Renal cortex interstitium (tissue), 11 donors: ENCODE data around the gene HSPG2. TPM values are rescaled to one million over a fixed set of nuclear protein-coding genes. Genes with fewer than 3 reads are reported as not detected.

ENCODE experiments used
- DNase-seq, 11 donors: peaks; one replicate each; pipeline ENCODE4 v3.0.0-alpha.2; 2013; ENCODE audit warnings: low read depth in 9 of 11, low spot score in 4 of 11; ENCODE audit errors: extremely low read depth in 1 of 11
- polyA plus RNA-seq, 3 donors: library from polyadenylated mRNA; unstranded; fragments of 120-200 nt; gene quantifications; one replicate each; pipeline ENCODE4 v1.2.1, GENCODE V29; 2013; ENCODE audit not compliant: insufficient read length in 3 of 3

The HSPG2 gene
- polyA plus RNA-seq, 3 donors = 130 to 200 (median 188) TPM

DNA sequence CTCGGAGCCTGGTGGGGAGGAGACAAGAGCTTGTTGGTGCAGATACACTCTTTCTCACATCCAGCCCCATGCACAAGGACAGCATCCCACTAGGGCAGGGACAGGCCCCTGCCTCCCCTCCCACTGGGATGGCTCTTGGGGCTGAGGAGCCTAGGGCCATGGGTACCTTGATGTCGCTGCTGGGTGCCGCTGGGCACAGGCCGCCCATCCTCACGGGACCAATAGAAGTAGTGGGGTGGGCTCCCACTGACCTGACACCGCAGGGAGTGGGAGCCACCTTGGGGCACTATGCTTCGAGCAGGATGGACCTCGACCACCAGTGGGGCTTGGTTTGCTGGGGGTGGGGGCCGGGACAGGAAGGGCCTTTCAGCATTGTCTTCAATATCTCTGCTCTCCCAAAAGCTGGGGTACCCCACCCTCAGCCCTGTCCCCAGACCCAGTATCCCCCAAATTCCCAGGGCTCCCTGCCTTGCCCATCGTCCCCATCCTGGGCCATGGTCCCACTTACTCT lies 77.4 kb downstream of the HSPG2 start:
- DNase-seq = no peak

- DNase-seq = peak in 1 of 11 donors; percentile 6
Observed at GRCh38 chr1:21857840-21858670, 79.1 kb downstream of the HSPG2 start.

DNA sequence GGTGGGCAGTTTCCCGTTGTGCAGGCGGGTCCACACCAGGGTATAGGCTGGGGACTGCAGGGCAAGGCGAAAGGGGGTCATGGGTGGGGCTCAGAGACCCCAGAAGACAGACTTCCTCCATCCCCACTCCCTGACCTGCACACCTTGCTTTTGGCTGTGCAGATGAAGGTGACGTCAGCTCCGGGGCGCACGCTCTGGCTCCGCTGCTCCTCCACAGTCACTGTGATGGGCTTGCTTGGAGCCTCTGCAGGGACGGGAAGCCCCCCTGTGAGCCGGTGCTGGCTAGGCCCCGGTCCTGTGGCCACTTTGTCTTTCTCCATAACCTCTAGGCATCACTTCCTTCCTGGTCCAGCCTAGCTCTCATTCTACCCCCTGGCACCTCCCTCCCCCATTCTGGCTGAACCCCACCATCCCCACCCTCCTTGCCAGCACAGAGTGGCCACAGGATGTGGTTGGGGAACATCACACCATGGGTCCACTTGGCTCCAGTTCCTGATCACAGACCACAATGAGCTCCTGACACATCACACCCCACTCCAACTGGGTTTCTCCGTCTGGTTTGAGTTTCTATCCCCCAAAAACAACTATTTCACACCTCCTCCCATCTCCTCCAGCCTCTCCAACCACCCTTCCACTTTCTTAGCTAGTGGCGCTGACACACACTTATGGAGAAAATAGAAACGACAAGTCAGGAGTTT lies 79.8 kb downstream of the HSPG2 start:
- no peak for DNase-seq

DNA sequence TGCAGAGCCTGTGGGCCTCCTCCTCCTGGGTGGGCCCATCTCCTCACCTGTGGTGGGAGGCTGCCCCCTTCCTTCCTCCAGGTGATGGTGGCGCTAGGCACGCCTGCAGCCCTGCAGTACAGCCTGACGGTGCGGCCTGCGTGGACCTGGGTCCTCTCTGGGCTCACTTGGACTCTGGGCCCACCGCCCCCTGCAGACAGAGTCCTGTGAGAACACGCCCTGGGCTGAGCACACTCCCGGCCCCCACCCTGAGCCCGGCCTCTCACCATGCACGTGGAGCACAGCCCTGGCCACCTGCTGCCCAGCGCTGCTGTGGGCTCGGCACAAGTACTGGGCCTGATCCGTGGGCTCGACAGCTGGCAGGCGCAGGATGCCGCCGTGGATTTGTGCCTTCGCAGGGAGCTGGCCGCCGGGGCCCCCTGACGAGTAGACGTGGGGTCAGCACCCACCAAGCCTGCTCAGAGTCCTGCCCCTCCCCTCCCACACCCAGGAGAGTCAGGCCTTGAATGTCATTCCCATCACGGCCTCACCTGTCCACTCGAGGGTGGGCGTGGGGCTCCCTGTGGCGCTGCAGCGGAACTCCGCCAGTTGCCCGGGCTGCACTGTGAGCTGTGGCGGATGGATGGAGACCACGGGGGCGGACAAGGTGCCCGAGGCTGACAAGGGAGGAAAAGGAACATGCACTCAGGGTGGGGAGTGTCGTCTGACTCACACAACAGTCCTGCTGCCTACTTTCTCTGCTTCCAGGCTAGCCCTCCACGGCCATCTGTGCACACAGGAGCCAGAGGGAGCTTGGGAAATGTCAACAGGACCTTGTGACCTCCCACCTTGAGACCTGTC lies 81.6 kb downstream of the HSPG2 start:
- DNase-seq = no peak

DNA sequence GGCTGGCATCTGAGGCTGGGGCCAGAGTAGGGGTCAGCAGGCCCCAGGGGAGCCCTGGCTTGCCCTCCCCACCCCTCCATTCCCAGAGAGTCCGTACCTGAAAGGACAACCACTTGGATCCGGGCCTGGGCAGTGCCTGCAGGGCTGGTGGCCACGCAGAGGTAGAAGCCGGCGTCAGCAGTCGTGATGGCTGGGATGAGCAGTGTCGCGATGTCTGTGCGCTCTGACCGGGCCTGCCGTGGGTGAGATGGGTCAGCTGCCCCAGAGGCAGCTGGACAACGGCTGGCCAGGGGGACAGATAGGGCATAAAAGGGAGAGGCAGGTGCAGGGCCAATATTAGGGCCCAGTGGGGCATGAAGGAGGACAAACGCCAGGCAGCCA lies 82.4 kb downstream of the HSPG2 start:
- DNase-seq = no peak

GRCh38 chr1:21854090-21854750 lies 82.9 kb downstream of the HSPG2 start:
- DNase-seq = no peak

DNA sequence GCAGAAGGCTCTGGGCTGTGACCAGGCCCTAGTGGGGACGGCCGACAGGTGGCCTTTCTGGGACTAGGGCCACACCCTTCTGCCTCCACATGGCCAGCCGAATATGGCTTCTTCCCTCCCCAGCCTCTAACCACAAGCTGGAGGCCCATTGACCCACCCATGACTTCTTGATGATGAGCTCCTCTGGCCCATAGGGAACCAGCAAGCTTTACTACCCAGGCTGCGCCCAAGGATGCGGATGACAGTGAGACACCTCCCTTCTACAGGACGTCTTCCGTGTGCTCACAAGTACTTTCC lies 84.0 kb downstream of the HSPG2 start:
- DNase-seq = no peak

- no peak for DNase-seq
Observed at GRCh38 chr1:21852282-21853130, 84.6 kb downstream of the HSPG2 start.

GRCh38 chr1:21851430-21852250 lies 85.5 kb downstream of the HSPG2 start:
- no peak for DNase-seq

DNA sequence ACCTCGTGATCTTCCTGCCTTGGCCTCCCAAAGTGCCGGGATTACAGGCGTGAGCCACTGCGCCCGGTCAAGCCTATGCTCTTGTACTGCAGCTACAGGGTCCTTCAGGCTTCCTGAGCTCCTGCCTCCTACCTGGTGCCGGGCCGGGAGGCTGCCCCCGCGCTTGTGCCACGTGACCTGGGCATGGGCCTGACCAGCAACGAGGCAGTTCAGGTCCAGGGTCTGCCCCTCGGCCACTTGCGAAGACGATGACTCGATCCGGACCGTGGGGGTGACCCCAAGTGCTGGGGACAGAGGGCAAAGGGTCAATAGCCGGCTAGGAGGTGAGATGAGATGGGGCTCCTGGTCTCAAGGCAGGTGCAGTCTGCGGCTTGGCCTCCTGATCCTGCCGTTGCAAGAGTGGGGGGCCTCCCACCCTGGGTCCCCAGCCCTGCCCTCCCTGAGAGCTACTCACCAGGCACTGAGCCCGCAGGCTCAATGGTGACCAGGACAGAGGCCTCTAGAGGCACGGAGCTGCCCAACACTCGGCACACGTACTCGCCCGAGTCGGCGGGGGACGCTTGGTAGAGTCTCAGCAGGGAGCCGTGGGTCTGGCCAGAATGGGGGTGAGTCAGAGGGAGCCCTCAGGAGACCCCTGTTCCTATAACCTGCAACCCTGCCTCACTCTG lies 87.1 kb downstream of the HSPG2 start:
- no peak for DNase-seq

- DNase-seq = no peak
Observed at GRCh38 chr1:21848524-21849174, 88.5 kb downstream of the HSPG2 start.

GRCh38 chr1:21847223-21848205 lies 89.6 kb downstream of the HSPG2 start:
- no peak for DNase-seq

GRCh38 chr1:21845646-21846641 lies 91.2 kb downstream of the HSPG2 start:
- DNase-seq = no peak

DNA sequence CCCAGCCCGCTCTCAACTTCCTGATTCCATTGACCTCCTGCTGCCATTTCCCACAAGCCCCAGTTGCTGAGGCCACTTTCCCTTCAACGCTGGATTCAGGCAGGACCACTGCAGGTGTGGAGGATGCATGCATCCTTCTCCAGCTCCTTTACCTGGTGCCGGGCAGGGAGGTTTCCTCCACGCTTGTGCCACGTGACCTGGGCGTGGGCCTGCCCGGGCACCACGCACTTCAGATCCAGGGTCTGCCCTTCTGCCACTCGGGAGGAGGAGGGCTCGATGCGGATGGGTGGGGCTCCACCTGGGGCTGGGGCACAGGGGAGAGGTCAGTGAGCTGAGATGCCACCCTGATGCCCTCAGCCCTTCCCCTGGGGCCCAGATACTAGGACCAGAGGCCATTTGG lies 93.1 kb downstream of the HSPG2 start:
- no peak for DNase-seq
